GM12878 (cell line): ENCODE data around the gene AGBL4. TPM values are rescaled to one million over a fixed set of nuclear protein-coding genes. Genes with fewer than 3 reads are reported as not detected.

Source experiments
- ATAC-seq: fragments of 200-7000 bp; cut with Tn5 transposase; 3 replicates; pipeline ENCODE4 v1.9.1; 2020; ENCODE audit warnings: mild to moderate bottlenecking, moderate library complexity
- BruUV-seq: library from RNA; stranded (reverse); fragments of 400-500 nt; replicated peaks from 2 replicates; lab custom pipeline; 2021; lab: Mats Ljungman, UMichigan
- CTCF ChIA-PET: fragments of 300-600 bp; sonication (Branson Sonifier 250); formaldehyde crosslinking; extraction: SDS; loops from one replicate; lab custom pipeline; 2021; ENCODE audit warnings: inconsistent platforms; lab: Yijun Ruan, JAX
- POLR2A ChIA-PET: fragments of 350-600 bp; formaldehyde crosslinking; extraction: SDS; loops from one replicate; lab custom pipeline; 2021; ENCODE audit warnings: inconsistent platforms; lab: Charles Lee
- RAD21 ChIA-PET: fragments of 300-600 bp; sonication (Branson Sonifier 250); formaldehyde crosslinking; loops from one replicate; lab custom pipeline; 2023; ENCODE audit warnings: antibody characterized with exemption; ENCODE audit not compliant: unreplicated experiment; lab: Charles Lee
- SMC1A ChIA-PET: fragments of 300-600 bp; sonication (Branson Sonifier 250); formaldehyde crosslinking; loops from one replicate; lab custom pipeline; 2023; ENCODE audit not compliant: unreplicated experiment, uncharacterized antibody; lab: Charles Lee
- DNase-seq: peaks from one replicate; pipeline ENCODE4 v3.0.0-alpha.2; 2011; ENCODE audit warnings: low read depth, low spot score
- FAIRE-seq: peaks from 3 replicates; lab custom pipeline; 2011; peaks lifted over from hg19 to GRCh38; lab: Jason Lieb, UNC
- H2AFZ ChIP-seq: 2 replicates; pipeline ENCODE4 v1.6.0; 2011; ENCODE audit warnings: low read depth, low read length, control low read depth; ENCODE audit not compliant: control insufficient read depth
- H3K27ac ChIP-seq: 2 replicates; pipeline ENCODE4 v1.5.1; 2011; ENCODE audit warnings: control low read depth; ENCODE audit not compliant: control insufficient read depth, insufficient read depth
- H3K27me3 ChIP-seq, 2 experiments: replicated peaks in 1 of 2; 2 replicates each; pipeline versions ENCODE4 v1.6.0 to v1.6.1; 2011; ENCODE audit warnings: low read length in 1 of 2; ENCODE audit not compliant: control insufficient read depth in 2 of 2, insufficient read depth in 2 of 2
- H3K36me3 ChIP-seq, 2 experiments: 2 replicates each; pipeline ENCODE4 v1.5.1; 2011; ENCODE audit warnings: low read length in 1 of 2; ENCODE audit not compliant: control insufficient read depth in 2 of 2, insufficient read depth in 2 of 2
- H3K4me1 ChIP-seq: 2 replicates; pipeline ENCODE4 v1.6.1; 2011; ENCODE audit warnings: mild to moderate bottlenecking, low read length, moderate library complexity, mixed read lengths; ENCODE audit not compliant: control insufficient read depth, insufficient read depth
- H3K4me2 ChIP-seq: 2 replicates; pipeline ENCODE4 v1.6.0; 2011; ENCODE audit warnings: control low read depth; ENCODE audit not compliant: control insufficient read depth, insufficient read depth
- H3K4me3 ChIP-seq: fragments of 200-600 bp; sonication (generic); 2 replicates; pipeline ENCODE4 v1.5.1; 2016
- H3K79me2 ChIP-seq: 2 replicates; pipeline ENCODE4 v1.6.0; 2011; ENCODE audit warnings: low read length; ENCODE audit not compliant: control insufficient read depth, insufficient read depth
- H3K9ac ChIP-seq: 2 replicates; pipeline ENCODE4 v1.8.0; 2011; ENCODE audit warnings: low read length, control low read depth, mixed read lengths; ENCODE audit not compliant: control insufficient read depth, insufficient read depth
- H3K9me3 ChIP-seq: replicated peaks from 3 replicates; pipeline ENCODE4 v1.5.1; 2011; ENCODE audit warnings: mild to moderate bottlenecking, low read length; ENCODE audit not compliant: control insufficient read depth, insufficient read depth
- H4K20me1 ChIP-seq: 2 replicates; pipeline ENCODE4 v1.6.0; 2011; ENCODE audit not compliant: control insufficient read depth, insufficient read depth
- CEBPB ChIP-seq, 2 experiments: fragments of 150-350 bp in 1 of 2; IDR thresholded peaks; 2 replicates each; pipeline ENCODE4 v1.6.1; 2012 to 2014; ENCODE audit warnings: low read depth in 2 of 2, low read length in 2 of 2, borderline replicate concordance in 1 of 2, inconsistent platforms in 1 of 2
- CREM ChIP-seq: IDR thresholded peaks from 2 replicates; pipeline ENCODE4 v1.6.1; 2014; ENCODE audit warnings: antibody characterized with exemption, low read depth
- E2F8 ChIP-seq: fragments of 450-650 bp; IDR thresholded peaks from 2 replicates; pipeline ENCODE4 v1.6.1; 2018; ENCODE audit warnings: mild to moderate bottlenecking, low read depth, moderate library complexity; ENCODE audit not compliant: partially characterized antibody
- FOXM1 ChIP-seq: IDR thresholded peaks from 2 replicates; pipeline ENCODE4 v1.6.1; 2012; ENCODE audit warnings: low read depth, mild to moderate bottlenecking, inconsistent platforms, low read length, moderate library complexity
- KAT2A ChIP-seq: conservative IDR thresholded peaks from 2 replicates; pipeline ENCODE4 v1.6.1; 2011; ENCODE audit warnings: low read depth, low read length; ENCODE audit not compliant: control insufficient read depth
- MLLT1 ChIP-seq: fragments of 450-650 bp; IDR thresholded peaks from 2 replicates; pipeline ENCODE4 v1.6.1; 2016; ENCODE audit warnings: mild to moderate bottlenecking
- MXI1 ChIP-seq: fragments of 150-350 bp; IDR thresholded peaks from 2 replicates; pipeline ENCODE4 v1.6.1; 2011; ENCODE audit warnings: low read depth, mild to moderate bottlenecking, inconsistent platforms, low read length, improper control_type of control experiment
- SMAD5 ChIP-seq: IDR thresholded peaks from 2 replicates; pipeline ENCODE4 v1.6.1; 2016; ENCODE audit warnings: antibody characterized with exemption, low read depth
- SMC3 ChIP-seq: IDR thresholded peaks from 2 replicates; pipeline ENCODE4 v1.6.1; 2011; ENCODE audit warnings: low read length, improper control_type of control experiment, borderline replicate concordance
- ZNF384 ChIP-seq: IDR thresholded peaks from 2 replicates; pipeline ENCODE4 v1.6.1; 2012; ENCODE audit warnings: low read depth, mild to moderate bottlenecking, low read length, improper control_type of control experiment, borderline replicate concordance
- ZSCAN29 ChIP-seq: fragments of 450-650 bp; IDR thresholded peaks from 2 replicates; pipeline ENCODE4 v1.6.1; 2017; ENCODE audit warnings: mild to moderate bottlenecking, moderate library complexity
- WGBS: methylation state at CpG from one replicate; pipeline ENCODE4 v1.1.6; 2016; ENCODE audit warnings: low lambda C conversion rate; ENCODE audit not compliant: insufficient replicate concordance, insufficient coverage; ENCODE audit errors: missing lambda C conversion rate; 5-methylcytosine and 5-hydroxymethylcytosine counted together
- in situ Hi-C: fragments of 300-500 bp; cut with MboI; formaldehyde crosslinking; loops from 9 replicates; pipeline ENCODE4 v1.14.3; 2018; ENCODE audit warnings: mixed read lengths
- intact Hi-C: fragments of 100-400 bp; cut with micrococcal nuclease; formaldehyde crosslinking; loops from one replicate; pipeline ENCODE4 v1.14.2; 2022; ENCODE audit not compliant: unreplicated experiment
- polyA plus RNA-seq, 11 experiments: library from polyadenylated mRNA; depleted of rRNA in 4 of 11; unstranded in 6 of 11; stranded (reverse) in 5 of 11; fragments of >200 nt; fragmentation: Nextera tagmentation in 4 of 11; fragmentation: Illumina TruSeq in 1 of 11; extraction: Ambion mirVana in 4 of 11; extraction: Trizol in 1 of 11; gene quantifications; 1 replicate in 1 of 11; 2 replicates in 10 of 11; pipeline versions ENCODE4 v1.2.1 to v1.2.3, GENCODE V29; 2011 to 2016; ENCODE audit warnings: inconsistent platforms in 2 of 11, missing spikeins in 2 of 11, low read depth in 1 of 11
- total RNA-seq, 4 experiments: library from RNA; depleted of rRNA in 3 of 4; stranded (reverse); fragments of >200 nt in 3 of 4; fragmentation: Illumina TruSeq in 1 of 4; extraction: Trizol in 1 of 4; gene quantifications; 2 replicates each; pipeline versions ENCODE4 v1.2.1 to v1.2.3, GENCODE V29; 2013 to 2021
- TF ChIP-seq, protein P1 (sequence below): IDR thresholded peaks from 2 replicates; pipeline ENCODE4 v1.6.1; 2012; ENCODE audit warnings: low read length, inconsistent platforms

Gene AGBL4
- total and polyA plus RNA-seq, 10 of the 15 experiments (the other 5 are each of a cell fraction or from before 2014, with no cell fraction given), result 0.31 TPM; not detected in 9

DNA sequence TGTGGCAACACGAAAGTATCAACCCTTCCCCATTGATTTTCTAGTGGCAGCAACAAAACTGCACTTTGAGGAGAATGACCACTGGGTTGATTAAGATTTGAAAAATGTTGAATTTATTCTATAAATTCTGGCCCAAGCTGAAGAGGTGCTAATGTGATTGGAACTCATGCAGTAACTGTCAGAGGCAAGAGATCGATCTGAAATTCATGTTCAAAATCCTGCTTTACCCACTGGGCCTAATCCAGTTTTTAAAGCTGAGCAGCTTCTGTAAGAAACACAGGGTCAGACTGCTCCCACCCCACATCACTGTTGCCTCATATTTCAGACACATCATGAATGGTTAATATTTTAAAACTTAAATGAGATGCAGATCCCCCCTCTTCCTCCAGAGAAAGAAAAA lies 629.6 kb downstream of the AGBL4 start:
- CTCF ChIA-PET, result no interaction called here
- TF ChIP-seq SMC3 (no peak), CEBPB (IDR thresholded peaks at IDR 0.05; ENCODE audit: borderline replicate concordance in 1 of 2, low read depth in 2 of 2, low read length in 2 of 2) (no peak), ZNF384 (no peak), E2F8 (no peak), ZSCAN29 (no peak), MLLT1 (no peak), MXI1 (no peak), FOXM1 (no peak), CREM (no peak), SMAD5 (no peak), KAT2A (no peak)
- TF ChIP-seq, protein P1, sequence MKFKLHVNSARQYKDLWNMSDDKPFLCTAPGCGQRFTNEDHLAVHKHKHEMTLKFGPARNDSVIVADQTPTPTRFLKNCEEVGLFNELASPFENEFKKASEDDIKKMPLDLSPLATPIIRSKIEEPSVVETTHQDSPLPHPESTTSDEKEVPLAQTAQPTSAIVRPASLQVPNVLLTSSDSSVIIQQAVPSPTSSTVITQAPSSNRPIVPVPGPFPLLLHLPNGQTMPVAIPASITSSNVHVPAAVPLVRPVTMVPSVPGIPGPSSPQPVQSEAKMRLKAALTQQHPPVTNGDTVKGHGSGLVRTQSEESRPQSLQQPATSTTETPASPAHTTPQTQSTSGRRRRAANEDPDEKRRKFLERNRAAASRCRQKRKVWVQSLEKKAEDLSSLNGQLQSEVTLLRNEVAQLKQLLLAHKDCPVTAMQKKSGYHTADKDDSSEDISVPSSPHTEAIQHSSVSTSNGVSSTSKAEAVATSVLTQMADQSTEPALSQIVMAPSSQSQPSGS, result no peak
- RAD21 ChIA-PET, result no interaction called here
- ATAC-seq, result no peak
- DNase-seq, result no peak
- no TSS peak for BruUV-seq
- Histone ChIP-seq H3K36me3 (no peaks in the 10 kb centered on the region), H3K9me3 (no peaks in the 10 kb centered on the region), H3K4me1 (no peaks in the 10 kb centered on the region), H4K20me1 (no peaks in the 10 kb centered on the region), H3K4me3 (no peak overlapping the region), H3K79me2 (no peaks in the 10 kb centered on the region), H2AFZ (no peak overlapping the region), H3K27me3 (no peaks in the 10 kb centered on the region), H3K4me2 (no peak overlapping the region), H3K9ac (no peak overlapping the region), H3K27ac (no peak overlapping the region)
- WGBS, result 10% methylated on average over 2 of the region's 2 CpGs
- in situ Hi-C loops, result no loop called here
- SMC1A ChIA-PET, result no interaction called here
- intact Hi-C loops, result no loop called here
- FAIRE-seq, result no peak
- POLR2A ChIA-PET, result no interaction called here
